Lung (tissue), 12 donors: ENCODE results near the gene PEX1. TPM values are rescaled to one million over a fixed set of nuclear protein-coding genes. Genes with fewer than 3 reads are reported as not detected.

Experiments used
- ATAC-seq: fragments of 200-7000 bp; cut with Tn5 transposase; one replicate; pipeline ENCODE4 v1.9.1; 2020; ENCODE audit warnings: moderate number of reproducible peaks; ENCODE audit not compliant: insufficient read depth, low FRiP score
- DNase-seq, 3 donors: peaks; one replicate each; pipeline ENCODE4 v3.0.0-alpha.2; 2013 to 2017
- H3K27ac ChIP-seq, 2 donors: one replicate each; pipeline ENCODE4 v1.5.1; 2013; ENCODE audit warnings: mild to moderate bottlenecking in 2 of 2, moderate library complexity in 2 of 2, control low read depth in 1 of 2, inconsistent platforms in 1 of 2, low read depth in 1 of 2, low read length in 1 of 2
- H3K27me3 ChIP-seq, 3 donors: one replicate each; pipeline ENCODE4 v1.5.1; 2013; ENCODE audit warnings: low read length in 2 of 3; ENCODE audit not compliant: control insufficient read depth in 3 of 3, insufficient read depth in 3 of 3
- H3K36me3 ChIP-seq, 4 donors: one replicate each; pipeline ENCODE4 v1.5.1; 2013; ENCODE audit warnings: low read length in 4 of 4, mild to moderate bottlenecking in 1 of 4, moderate library complexity in 1 of 4; ENCODE audit not compliant: control insufficient read depth in 4 of 4, insufficient read depth in 4 of 4
- H3K4me1 ChIP-seq, 5 donors: one replicate each; pipeline ENCODE4 v1.5.1; 2013; ENCODE audit warnings: low read length in 5 of 5, mild to moderate bottlenecking in 2 of 5, moderate library complexity in 1 of 5; ENCODE audit not compliant: control insufficient read depth in 5 of 5, insufficient read depth in 5 of 5
- H3K4me3 ChIP-seq: one replicate; pipeline ENCODE4 v1.5.1; 2013; ENCODE audit warnings: mild to moderate bottlenecking, control low read depth, moderate library complexity
- H3K9ac ChIP-seq, 2 donors: one replicate each; pipeline ENCODE4 v1.5.1; 2013; ENCODE audit warnings: low read length in 2 of 2, control low read depth in 1 of 2; ENCODE audit not compliant: insufficient read depth in 1 of 2
- H3K9me3 ChIP-seq, 4 donors: one replicate each; pipeline ENCODE4 v1.5.1; 2013; ENCODE audit warnings: low read length in 3 of 4, mild to moderate bottlenecking in 1 of 4, moderate library complexity in 1 of 4; ENCODE audit not compliant: control insufficient read depth in 4 of 4, insufficient read depth in 3 of 4
- WGBS, 2 donors: extraction: QIAGEN DNeasy Blood & Tissue Kit; methylation state at CpG; one replicate each; pipeline ENCODE4 v1.1.7; 2013; 5-methylcytosine and 5-hydroxymethylcytosine counted together
- polyA plus RNA-seq, 2 donors: library from polyadenylated mRNA; stranded (reverse); fragments of 200-250 nt; gene quantifications; one replicate each; pipeline ENCODE4 v1.2.1, GENCODE V29; 2013
- total RNA-seq, 2 donors: library from RNA; depleted of rRNA in 1 of 2; stranded (reverse); fragments of >200 nt in 1 of 2; gene quantifications; one replicate each; pipeline ENCODE4 v1.2.1, GENCODE V29; 2014 to 2021
- TF ChIP-seq, protein P1 (sequence below): IDR thresholded peaks from 2 replicates; pipeline ENCODE4 v1.5.1; 2012; ENCODE audit warnings: mild to moderate bottlenecking; ENCODE audit errors: control extremely low read depth, extremely low read depth
- donor health status: control.
- donor health status: control.
- donor health status: Bipolar disorder and iron deficiency.
- donor health status: healthy.
- donor health status: DM: yes; HTN: yes; CAD: no.

PEX1 gene
- total and polyA plus RNA-seq, 4 donors = 7.2 to 52.7 (median 13.8) TPM

GRCh38 chr7:92456236-92456635, 72.1 kb downstream of the PEX1 start:
- Histone ChIP-seq H3K4me3 (no peak overlapping the region), H3K36me3 (peaks cover 23 to 52% (median 33%) of the 10 kb centered on the region in 4 donors), H3K9ac (no peak overlapping the region), H3K4me1 (peaks cover 0 to 2% (median 0%) of the 10 kb centered on the region in 5 donors), H3K9me3 (no peaks in the 10 kb centered on the region), H3K27me3 (no peaks in the 10 kb centered on the region), H3K27ac (no peak overlapping the region)
- no peak for ATAC-seq
- WGBS, 2 donors = 92 to 95% methylated on average over 2 of the region's 2 CpGs
- TF ChIP-seq, protein P1, sequence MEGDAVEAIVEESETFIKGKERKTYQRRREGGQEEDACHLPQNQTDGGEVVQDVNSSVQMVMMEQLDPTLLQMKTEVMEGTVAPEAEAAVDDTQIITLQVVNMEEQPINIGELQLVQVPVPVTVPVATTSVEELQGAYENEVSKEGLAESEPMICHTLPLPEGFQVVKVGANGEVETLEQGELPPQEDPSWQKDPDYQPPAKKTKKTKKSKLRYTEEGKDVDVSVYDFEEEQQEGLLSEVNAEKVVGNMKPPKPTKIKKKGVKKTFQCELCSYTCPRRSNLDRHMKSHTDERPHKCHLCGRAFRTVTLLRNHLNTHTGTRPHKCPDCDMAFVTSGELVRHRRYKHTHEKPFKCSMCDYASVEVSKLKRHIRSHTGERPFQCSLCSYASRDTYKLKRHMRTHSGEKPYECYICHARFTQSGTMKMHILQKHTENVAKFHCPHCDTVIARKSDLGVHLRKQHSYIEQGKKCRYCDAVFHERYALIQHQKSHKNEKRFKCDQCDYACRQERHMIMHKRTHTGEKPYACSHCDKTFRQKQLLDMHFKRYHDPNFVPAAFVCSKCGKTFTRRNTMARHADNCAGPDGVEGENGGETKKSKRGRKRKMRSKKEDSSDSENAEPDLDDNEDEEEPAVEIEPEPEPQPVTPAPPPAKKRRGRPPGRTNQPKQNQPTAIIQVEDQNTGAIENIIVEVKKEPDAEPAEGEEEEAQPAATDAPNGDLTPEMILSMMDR = no peak
- no peak for DNase-seq

DNA sequence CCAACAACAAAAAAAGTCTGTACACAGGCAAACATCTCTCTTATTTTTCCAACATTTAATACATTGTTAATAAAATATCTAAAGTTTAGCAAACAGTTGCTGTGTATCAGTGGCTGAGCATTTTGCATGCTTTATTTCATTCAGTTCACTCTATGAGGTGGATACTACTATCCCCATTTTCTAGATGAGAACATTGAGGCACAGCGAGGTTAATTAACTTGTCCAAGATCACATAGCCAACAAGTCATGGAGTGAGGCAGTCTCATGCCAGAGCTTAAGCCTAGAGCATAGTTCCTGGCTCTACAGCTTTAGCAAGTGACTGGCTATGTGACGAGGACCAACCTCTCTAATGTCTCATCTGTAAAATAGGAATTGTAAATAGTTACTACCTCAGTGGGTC, 76.7 kb downstream of the PEX1 start:
- Histone ChIP-seq H3K4me3 (no peak overlapping the region), H3K27me3 (no peaks in the 10 kb centered on the region), H3K9me3 (no peaks in the 10 kb centered on the region), H3K4me1 (peaks cover 0 to 10% (median 2%) of the 10 kb centered on the region in 5 donors), H3K27ac (no peak overlapping the region), H3K9ac (no peak overlapping the region), H3K36me3 (peaks cover 27 to 55% (median 37%) of the 10 kb centered on the region in 4 donors)
- DNase-seq (no peak), ATAC-seq (no peak)
- TF ChIP-seq, protein P1 = no peak
- 98 to 100% methylated on average over 2 of the region's 2 CpGs for WGBS, 2 donors

DNA sequence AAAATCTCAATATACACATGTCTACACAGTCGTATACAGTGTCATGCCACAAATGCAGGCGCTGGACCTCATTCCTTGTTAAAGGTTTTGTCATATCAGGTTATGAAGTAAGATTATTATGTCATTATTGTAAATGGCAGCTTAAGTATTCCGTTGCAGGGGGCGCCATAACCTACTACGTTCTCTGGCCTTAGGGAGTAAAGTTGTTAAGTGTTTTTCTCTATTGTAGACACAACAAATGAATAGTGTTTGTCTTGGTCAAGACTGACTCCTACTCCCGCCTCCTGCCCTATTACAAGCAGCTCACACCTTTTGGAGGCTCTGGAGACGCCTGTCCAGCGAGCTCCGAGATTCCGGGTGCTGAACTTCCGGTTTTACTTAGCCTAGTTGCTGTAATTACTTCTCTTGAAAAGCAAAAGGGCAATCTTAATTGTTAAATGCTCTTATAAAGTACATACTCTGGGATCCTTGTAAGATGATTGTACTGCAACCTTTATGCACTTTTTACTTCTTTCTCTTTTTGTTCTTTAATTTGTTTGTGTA, 80.0 kb downstream of the PEX1 start:
- WGBS, 2 donors = 0 to 1% methylated on average over 11 of the region's 11 CpGs
- Histone ChIP-seq H3K4me1 (peaks cover 0 to 10% (median 0%) of the 10 kb centered on the region in 5 donors), H3K36me3 (peaks cover 9 to 26% (median 17%) of the 10 kb centered on the region in 4 donors), H3K4me3 (peak overlapping the region; percentile 98), H3K9ac (peak overlapping the region; percentile 66 to 88), H3K27me3 (no peaks in the 10 kb centered on the region), H3K27ac (peak overlapping the region; percentile 99), H3K9me3 (no peaks in the 10 kb centered on the region)
- DNase-seq (peak; percentile 56 to 81 (median 76)), ATAC-seq (peak; percentile 48)
- TF ChIP-seq, protein P1 = peak; percentile 25
